Measurements from ENCODE around the gene ZNF750.

DNA sequence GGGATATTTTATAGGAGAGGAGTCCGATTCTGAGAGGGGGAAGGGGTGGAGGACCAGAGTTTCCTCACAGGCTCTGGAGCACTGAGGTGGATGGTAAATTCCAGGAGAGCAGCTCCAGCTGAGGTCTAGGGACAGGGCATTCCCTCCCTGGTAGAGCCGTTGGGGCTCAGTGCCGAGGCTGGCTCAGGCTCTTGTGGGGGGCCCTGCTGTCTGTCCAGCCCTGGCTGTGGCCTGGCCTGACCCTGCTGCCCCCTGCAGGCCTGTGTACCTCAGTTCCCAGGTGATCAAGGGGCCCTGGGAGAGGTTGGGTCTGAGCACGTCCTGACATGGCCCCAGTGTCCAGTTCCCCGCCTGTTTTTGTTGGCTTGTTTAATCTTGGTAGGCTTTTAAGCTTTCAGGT, 16.8 kb downstream of the ZNF750 start:
- TF ChIP-seq POLR2A (IDR thresholded peaks at IDR 0.05; ENCODE audit: low read depth, low read length) (no peak), POLR2AphosphoS5 (IDR thresholded peaks at IDR 0.05; ENCODE audit: low read depth, low read length) (no peak), PAX5 (IDR thresholded peaks at IDR 0.05; ENCODE audit: insufficient read depth, low read length, severe bottlenecking) (no peak), TAF1 (IDR thresholded peaks at IDR 0.05; ENCODE audit: low read depth, low read length) (no peak)

Measured in GM12891 (cell line).